ENCODE data around the gene HES5. TPM values are rescaled to one million over a fixed set of nuclear protein-coding genes. Genes with fewer than 3 reads are reported as not detected.
A peak's percentile ranks its signal among the peaks of the same experiment; 100 is the strongest.

Gene HES5
- polyA plus RNA-seq, 1 of the 3 experiments (the other 2 are of a cell fraction) = 0.03 TPM

- no peak for TF ChIP-seq TEAD4 (IDR thresholded peaks at IDR 0.05; ENCODE audit: borderline replicate concordance, insufficient read depth)
- TF ChIP-seq REST (IDR thresholded peaks at IDR 0.05; ENCODE audit: low read depth, low read length) = no peak
- TF ChIP-seq MEF2A (IDR thresholded peaks at IDR 0.05; ENCODE audit: borderline replicate concordance, low read depth) = no peak
- no peak for TF ChIP-seq FOSL2 (IDR thresholded peaks at IDR 0.05; ENCODE audit: borderline replicate concordance, low read depth)
- TF ChIP-seq TAF1 (IDR thresholded peaks at IDR 0.05; ENCODE audit: borderline replicate concordance, low read depth, low read length) = no peak
- no peak for TF ChIP-seq TCF12 (IDR thresholded peaks at IDR 0.05)
- TF ChIP-seq PBX3 (IDR thresholded peaks at IDR 0.05) = no peak
- no peak for TF ChIP-seq SIN3A (IDR thresholded peaks at IDR 0.05; ENCODE audit: borderline replicate concordance, low read depth, low read length)
- TF ChIP-seq NFIC (IDR thresholded peaks at IDR 0.05; ENCODE audit: borderline replicate concordance) = no peak
- TF ChIP-seq EZH2phosphoT487 (IDR thresholded peaks at IDR 0.05; ENCODE audit: borderline replicate concordance, low read depth) = no peak
- TF ChIP-seq FOXJ3 (CRISPR knock-in tag; IDR thresholded peaks at IDR 0.05) = peak; percentile 15; the same call in 1 of the 2 replicates
- peak in 1 of 2 experiments; percentile 71; a peak in 1 of 4 replicates for TF ChIP-seq EP300 (IDR thresholded peaks at IDR 0.05; ENCODE audit: borderline replicate concordance in 1 of 2, low read depth in 1 of 2, low read length in 1 of 2)
- peak; percentile 70 for TF ChIP-seq RCOR1 (IDR thresholded peaks at IDR 0.05; ENCODE audit: low read length)
- no peak for TF ChIP-seq YY1 (IDR thresholded peaks at IDR 0.05; ENCODE audit: low read depth)
- TF ChIP-seq POLR2AphosphoS5 (IDR thresholded peaks at IDR 0.05; ENCODE audit: low read depth, low read length) = no peak
- TF ChIP-seq GATA2 (CRISPR knock-in tag; IDR thresholded peaks at IDR 0.05) = peak; percentile 94
- TF ChIP-seq RAD21 (IDR thresholded peaks at IDR 0.05; ENCODE audit: low read length) = peak; percentile 30; the same call in 1 of the 2 replicates
- no peak for TF ChIP-seq JUND (IDR thresholded peaks at IDR 0.05)
- TF ChIP-seq MXI1 (IDR thresholded peaks at IDR 0.05; ENCODE audit: low read depth, low read length) = peak; percentile 77; the same call in 1 of the 2 replicates
Observed at GRCh38 chr1:2481885-2482284, 48.2 kb downstream of the HES5 start (continued).

All from SK-N-SH (cell line).